HG03039 (cell line): ENCODE measurements around the gene C16orf74.

Source experiments
- ATAC-seq: cut with Tn5 transposase; IDR thresholded peaks from one replicate; pipeline ENCODE4 v1.9.1; 2021; ENCODE audit warnings: mild to moderate bottlenecking, moderate library complexity; ENCODE audit not compliant: unreplicated experiment

Gene C16orf74

DNA sequence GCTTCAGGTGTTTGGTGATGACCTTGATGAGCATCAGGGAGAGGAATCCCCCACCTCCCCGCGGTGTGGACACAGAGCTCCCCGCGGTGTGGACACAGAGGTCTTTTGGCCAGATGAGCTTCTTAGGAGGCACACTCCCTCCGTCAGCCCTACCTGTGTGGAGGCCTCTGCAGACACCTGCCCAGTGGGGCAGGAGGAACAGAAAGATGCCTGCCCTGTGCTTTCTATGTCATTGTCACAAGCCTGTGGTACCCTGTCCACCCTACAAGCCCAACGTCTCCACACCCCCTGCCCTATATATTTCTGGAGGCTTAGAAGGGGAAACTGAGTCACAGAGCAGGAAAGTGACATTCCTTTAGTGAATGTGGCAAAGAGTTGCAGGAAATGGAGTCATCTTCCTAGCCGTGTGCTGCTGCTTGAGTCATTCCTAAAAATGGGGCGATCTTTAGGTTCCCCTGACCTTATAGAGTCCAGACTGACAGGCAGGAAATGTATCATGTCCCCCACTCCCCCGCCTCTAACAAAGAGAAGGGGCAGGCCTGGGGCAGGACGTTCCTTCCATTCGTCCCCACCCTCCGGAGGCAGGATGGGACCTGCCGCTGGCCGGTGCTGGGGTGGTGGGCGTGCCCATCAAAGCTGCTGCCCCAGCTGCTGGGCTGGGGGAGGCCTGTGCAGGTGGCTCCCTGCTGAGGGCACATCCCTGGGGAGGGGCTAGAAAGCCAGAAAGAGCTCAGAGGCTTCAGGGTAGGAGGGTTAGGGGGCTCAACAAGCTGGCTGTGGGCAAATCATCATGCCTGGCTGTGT lies 1.0 kb upstream of the C16orf74 start:
- no peak for ATAC-seq

DNA sequence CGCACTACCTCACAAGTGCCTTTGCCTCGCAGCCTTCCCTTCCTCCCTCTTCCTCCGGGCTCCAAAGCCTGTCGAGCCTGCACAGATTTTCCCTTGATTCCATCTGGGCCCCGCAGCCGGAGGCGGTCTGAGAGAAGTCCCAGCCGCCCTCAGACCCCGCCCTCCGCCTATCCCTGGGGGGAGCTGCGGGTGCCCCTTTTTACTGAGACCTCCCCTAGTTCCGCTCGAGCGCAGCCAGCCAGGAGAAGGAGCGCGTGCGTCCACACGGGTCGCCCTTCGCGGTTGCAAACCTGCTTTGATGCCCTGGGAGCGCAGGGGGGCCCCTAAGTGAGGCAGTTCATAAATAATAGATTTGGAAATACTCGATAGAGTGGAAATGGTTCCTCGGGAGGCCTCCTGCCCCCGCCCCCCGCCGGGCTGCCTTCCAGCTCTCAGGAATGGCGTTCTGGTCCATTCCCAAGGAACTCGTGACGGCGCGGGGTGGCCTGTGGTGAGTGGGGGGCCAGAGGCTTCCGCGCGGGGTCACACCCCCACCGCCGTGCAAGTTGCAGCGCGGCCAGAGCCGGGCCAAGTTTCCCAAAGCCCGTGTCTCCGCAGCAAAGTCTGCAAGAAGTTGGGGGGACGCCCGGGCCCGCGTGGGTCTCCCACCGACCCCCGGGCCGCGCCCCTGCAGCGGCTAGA lies 610 bp downstream of the C16orf74 start:
- no peak for ATAC-seq

DNA sequence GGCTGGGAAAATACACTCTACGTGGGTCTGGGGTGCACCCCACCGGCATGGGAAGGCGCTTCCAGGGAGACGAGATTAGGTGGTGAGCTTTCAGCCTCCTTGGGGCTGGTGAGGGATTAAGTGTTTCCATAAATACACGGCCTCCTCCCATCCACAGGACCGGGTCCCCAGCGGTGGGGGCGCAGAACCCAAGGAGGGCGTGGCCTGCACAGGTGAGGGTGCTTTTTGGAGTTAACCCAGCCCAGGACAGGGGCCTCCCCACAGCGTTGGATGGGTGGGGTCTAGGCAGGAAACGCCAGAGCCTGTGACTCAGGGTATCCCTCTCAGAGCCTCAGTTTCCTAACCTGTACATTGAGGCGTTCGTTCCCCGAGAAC lies 1.1 kb downstream of the C16orf74 start:
- ATAC-seq, result no peak

DNA sequence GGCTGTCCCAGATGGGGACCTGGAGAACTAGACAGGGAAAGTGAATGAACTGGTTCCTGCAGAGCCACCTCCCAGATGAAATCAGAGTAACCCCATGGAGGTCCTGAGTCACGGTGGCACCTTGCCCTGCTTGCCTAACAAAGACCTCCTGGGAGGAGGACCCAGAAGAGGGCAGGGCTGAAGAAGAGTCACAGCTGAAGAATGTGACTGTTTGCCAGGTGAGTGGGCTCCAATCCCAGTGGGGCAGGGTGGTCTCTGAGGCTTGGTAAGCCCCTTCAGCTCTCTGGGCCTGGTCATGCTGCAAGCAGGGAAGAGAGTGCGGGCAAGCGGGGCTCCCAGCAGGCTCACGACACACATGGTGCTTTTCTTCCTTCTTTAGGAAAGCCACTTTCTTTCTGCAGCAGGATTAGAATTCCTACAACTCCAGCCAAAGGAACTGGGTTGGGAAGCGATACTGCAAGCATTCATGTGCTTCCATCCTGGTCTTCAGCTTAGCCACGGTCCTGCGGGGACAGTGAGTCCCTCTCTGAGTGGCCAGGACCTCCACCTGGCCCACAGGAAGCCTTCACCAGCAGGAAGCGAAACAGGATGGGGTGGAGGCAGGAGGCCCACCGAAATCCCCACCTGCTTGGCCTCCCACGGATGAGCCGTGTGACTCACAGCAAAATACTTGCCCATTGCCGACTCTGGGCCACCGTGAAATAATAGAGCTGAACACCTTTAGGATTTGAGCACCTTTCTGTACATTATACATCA lies 4.3 kb downstream of the C16orf74 start:
- ATAC-seq, result no peak

DNA sequence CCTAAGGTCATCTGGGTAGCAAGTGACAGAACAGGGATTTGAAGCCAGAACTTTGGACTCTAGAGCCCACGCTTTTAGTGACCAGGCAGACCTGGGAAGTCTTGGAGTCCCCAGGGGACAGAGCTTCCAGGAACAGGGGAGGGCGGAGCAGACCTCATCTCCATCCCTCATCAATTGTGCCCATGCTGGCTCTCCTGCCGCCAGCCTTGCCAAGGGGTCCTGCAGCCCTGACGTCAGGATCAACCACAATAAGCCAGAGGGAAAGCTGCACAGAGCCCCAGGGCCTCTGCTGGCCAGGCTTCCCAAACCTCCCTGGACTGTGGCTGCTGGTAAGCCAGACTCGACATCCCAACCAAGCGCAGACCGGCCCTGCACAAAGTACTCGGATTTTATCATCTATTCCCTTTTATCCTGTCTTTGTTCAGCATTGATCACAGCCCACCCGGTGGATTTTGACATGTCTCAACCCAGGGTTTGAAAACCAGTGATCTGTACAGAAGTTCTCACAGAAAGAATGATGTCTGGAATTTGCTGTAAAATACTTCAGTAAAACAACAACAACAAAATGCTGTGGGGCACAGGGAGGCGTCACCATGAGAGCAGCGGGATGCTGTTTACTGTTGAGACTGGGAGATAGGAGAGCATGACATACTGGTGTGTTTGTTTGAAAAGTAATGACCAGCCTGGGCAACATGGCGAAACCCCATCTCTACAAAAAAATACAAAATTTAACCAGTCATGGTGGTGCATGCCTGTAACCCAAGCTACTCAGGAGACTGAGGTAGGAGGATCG lies 11.8 kb downstream of the C16orf74 start:
- ATAC-seq, result no peak

DNA sequence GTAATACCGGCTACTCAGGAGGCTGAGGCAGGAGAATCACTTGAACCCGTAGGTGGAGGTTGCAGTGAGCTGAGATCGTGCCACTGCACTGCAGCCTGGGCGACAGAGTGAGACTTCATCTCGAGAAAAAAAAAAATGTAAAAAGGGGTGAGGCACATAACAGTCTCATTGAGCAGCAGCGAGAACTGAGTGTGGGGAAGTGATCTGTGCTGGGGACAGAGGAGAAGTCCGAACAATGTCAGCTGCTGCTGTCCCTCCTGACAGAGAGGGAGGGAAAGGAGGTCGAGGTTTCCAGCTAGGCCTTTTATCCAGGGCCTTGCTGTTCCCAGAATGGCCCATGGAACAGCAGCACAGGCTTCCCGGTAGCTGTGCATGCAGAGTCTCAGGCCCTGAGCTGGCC lies 14.0 kb downstream of the C16orf74 start:
- ATAC-seq, result no peak

DNA sequence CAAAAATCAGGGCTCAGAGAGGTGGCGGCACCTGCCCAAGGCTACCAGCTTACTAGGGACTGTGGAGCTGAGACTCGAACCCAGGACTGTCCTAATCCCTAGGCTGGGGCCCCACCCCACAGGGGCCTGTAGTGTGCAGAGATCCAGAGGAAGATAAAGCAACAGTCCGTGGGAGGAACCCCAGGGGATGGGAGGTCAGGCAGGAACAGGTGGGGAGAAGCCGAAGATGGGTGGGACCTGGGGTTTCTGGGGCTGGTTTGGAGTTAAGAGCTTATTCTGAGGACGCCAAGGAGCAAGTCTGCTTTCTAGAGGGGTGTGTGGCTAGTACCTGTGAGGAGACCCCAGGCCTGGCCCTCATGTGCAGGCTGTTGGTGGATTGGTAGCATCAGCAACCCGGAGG lies 14.9 kb downstream of the C16orf74 start:
- ATAC-seq, result no peak

DNA sequence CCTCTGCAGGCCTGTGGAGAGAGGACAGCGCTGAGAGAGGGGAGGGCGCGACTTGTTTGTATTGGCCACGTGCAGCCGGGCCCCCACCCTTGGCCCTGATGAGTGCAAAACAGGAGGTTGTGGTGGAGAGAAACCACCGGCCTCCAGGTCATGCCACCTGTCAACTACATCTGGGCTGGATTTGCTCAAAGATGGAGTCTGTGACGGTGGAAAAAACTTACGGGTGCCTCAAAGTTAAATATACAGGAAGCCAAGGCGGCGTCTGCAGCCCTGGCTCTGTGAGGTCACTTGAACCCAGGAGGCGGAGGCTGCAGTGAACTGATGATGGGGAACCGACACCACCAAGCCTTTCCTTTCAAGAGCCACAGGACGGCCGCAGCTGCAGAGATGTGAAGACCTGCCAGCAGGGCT lies 15.7 kb downstream of the C16orf74 start:
- peak; percentile 54 for ATAC-seq

DNA sequence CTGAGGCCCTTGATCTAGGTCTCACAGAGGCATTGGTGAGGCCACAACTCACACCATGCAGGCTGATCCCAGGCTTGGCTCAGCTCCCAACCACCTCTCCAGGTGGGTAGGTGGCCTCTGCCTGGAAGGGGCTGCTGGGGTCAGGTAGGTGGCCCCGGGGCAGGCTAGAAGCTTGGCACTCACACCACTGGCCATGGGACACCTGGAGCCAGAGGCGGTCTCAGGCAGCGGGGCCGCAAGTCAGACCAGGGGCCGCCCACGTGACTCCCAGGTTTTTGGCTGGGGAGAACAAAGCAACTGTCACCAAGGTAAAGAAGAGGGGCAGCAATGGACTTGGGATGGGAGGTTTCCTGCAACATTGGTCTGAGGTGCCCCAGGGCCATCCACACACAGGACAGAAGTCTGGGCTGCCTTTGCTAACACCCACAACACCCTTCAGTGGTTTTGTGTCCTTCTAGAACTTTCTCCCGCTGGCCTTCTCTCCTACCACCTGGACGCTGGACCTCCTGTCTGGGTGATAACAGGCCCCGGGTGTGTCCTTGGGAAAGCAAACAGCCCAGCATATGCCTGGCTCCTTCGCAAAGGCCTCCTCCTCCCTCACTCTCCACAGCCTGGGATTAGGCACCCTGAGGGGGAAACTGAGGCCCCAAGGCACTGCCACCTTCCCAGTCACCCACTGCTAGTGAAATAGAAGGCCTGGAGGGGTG lies 16.4 kb downstream of the C16orf74 start:
- no peak for ATAC-seq

DNA sequence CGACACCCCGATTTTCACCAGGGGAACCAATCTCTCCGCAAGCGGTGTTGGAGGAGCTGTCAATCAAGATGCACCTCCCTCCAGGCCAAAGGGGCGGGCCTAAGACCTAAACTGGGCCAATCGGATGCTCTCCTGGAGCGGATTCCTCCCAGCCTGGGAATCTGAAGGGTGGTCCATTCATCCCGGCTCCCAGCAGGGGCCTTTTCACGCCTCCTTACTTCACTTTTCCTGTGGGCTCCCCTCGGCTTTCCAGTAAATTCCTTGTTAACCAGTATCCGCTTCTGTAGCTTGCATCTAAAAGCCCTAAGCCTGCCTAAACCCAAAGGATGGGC lies 17.1 kb downstream of the C16orf74 start:
- no peak for ATAC-seq

DNA sequence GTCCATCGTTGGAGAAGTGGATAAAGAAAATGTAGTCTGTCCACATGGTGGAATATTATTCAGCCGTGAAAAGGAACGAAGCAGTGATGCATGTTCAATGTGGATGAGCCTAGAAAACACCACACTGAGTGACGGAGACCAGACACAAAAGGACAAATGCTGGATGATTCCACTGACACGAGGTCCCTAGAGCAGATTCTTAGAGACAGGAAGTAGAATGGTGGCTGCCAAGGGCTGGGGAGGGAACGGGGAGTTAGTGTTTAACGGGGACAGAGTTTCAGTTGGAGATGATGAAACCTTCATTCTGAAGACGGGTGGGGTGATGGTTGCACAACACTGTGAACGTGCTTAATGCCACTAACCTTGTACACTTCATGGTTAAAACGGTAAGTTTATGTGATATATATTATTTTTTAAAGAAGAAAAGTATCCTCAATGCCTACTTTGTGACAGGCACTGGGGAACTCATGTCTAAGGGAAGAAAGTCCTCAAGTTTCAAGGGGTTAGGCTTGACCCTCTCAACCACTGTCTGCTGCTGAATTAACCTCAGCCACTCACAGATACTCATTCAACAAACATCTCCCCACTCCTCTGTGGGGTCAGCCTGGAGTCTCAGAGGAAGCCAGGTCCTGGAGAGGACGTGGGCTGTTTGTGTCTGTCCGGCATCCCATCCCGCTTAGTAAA lies 17.6 kb downstream of the C16orf74 start:
- ATAC-seq, result no peak

DNA sequence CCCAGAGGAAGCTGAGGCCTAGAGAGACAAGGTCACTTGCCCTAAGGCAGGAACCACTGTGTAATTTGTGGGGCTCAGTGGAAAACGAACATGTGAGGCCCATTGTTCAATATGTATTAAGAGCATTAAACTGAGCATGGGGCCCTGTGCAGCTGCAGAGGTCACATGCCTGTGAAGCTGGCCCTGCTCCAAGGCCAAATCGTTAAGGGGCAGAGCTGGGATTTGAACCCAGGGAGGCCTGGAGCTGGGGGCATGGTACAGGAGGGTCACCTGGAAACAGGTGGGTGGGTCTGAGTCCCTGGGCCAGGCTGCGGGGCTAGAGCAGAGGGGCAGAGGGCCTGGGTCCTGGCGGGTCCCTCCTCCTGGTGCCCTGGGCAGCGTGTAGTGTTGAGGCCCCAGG lies 19.7 kb downstream of the C16orf74 start:
- no peak for ATAC-seq

DNA sequence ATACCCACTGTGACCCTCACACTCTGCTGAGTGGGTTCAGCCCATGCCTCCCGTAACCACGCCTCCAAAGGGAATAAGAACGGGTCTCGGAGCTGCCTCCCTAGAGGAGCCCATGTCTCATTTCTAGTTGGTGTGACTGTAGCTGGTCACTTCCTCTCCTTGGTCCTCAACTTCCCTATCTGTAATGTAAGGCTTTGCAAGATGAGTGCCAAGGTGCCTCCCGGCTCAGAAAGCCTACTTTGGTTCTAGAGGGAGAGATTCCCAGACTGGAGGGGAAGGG lies 20.8 kb downstream of the C16orf74 start:
- ATAC-seq, result no peak

DNA sequence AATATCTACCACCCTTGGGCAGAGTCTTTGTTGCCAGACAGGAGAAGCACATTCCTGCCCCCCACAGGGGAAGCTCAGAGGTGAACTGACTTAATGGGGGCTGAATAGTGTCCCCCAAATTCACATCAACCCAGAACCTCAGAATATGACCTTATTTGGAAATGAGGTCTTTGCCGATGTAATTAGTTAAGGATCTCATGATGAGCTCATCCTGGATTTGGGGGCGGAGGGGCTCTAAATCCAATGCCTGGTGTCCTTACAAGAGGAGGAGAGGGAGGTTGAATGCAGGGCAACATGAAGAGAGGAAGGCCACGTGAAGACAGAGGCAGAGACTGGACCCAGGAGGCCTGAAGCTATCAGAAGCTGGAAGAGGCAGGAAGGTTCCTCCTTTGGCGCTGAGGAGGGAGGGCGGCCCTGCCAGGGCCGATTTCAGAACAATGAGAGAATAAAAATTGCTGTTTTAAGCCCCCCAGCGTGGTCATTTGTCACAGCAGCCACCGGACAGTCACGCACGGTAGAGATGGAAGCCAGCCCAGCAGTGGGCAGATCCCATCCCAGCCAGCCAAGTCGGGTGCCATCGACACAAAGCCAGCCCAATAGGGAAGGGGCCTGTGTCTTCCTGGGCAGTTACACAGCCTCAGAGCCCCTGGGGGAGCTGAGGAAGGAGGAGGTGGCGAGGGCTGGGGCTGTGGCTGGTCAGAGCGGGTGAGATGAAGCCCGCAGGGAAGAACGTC lies 21.3 kb downstream of the C16orf74 start:
- no peak for ATAC-seq

DNA sequence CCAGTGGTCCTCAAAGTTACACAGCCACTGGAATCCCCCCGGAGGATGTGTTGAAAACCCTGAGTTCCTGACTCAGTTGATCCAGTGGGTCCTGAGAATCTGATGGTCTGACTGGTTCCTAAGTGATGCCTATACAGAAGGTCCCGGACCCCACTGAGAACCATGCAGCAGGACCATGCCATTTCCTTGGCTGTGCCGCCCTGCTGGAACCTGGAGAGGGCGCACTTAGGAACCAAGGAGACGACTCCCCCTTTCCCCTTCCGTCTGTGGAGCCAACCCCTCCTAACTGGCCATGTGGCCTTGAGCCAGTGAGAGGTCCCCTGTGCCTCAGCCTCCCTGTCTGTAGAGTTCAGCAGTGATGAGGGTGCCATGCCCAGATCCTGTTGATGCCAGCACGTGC lies 22.0 kb downstream of the C16orf74 start:
- no peak for ATAC-seq

DNA sequence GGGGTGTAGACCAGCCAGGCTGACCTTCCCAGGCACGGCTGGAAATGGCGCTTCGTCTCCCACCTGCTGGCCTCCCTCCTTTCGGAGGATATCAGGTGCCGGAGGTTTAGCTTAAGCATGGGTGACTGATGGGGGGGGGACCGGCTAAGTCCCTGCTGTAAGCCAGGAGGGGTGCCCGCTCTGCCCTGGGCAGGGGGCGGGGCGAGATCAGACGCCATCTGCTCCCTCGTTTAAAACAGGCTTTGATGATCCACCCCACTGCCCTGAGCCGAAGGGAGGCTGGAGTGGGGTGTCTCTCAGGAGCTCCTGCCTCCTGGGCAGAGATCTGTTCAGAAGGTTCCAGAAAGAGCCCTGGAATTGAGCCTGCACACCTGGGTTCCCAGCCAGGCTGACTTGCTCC lies 26.0 kb downstream of the C16orf74 start:
- no peak for ATAC-seq

DNA sequence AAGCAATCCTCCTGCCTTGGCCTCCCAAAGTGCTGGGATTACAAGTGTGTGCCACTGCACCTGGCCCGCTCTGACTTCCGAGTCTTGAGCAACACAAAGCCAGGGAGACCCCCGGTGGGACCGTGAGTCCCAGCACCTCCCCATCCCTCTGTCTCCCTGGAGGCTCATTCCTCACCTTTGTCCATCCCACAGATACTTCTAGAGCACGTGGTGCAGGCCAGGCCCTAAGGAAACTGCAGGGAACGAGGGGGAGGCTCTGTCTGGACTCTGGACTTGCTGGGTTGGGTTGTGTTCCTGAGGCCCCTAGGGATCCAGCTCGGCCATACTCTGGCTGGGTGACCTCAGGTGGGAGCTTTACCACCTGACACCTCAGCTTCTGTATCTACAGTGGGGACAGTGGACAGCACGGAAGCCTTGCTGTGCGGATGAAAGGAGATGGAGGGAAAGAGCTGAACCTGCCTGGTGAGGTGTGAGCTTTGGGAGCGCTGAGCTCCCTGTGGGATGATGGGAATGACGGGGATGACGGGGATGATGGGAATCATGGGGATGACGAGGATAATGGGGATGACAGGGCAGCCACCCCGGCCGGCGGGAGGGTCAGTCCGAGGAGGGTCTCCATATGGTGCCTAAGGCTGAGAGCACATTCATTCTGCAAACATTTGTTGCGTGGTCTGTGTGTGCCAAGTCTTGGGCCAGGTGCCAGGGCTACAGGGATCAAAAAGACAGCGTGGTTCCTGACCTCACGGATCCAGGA lies 26.6 kb downstream of the C16orf74 start:
- no peak for ATAC-seq

DNA sequence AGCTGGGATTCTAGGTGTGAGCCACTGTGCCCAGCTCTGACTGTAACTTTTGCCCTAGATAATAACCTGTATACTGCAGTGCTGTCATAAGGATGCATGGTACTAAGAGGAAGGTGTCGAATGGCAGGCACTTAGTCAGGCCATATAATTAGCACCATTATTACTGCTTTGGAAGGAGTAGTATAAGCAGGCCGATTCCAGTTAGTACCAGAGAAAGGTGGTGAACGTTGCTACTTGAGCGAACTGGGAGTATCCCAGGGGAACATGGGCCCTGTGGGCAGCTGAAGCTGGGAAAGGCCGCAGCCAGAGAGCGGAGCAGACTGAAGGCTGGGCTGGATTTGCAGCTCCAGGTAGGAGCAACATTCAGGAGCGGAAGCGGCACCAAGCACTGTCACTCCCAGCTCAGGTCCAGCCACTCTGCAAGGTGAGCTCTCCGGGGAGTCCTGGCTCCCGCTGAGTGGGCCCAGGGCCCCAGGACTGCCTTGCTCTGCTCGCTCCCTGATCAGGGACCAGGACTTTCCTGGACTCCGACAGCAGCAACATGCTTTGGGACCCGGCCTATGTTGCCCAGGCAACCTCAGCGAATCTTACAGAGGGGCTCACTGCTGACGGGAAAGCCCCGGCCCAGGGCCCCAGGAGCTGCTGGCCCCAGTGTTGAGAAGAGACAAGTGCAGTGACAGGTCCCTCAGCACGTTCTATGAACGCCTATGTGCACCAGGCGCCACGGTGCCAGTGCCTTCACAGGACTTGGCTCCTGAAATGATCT lies 28.6 kb downstream of the C16orf74 start:
- no peak for ATAC-seq
